HepG2 (cell line): ENCODE results near the gene PPAT. TPM values are rescaled to one million over a fixed set of nuclear protein-coding genes. Genes with fewer than 3 reads are reported as not detected.
A peak's percentile ranks its signal among the peaks of the same experiment; 100 is the strongest.

Experiments used
- ATAC-seq: fragments of 200-7000 bp; cut with Tn5 transposase; 3 replicates; pipeline ENCODE4 v1.9.1; 2020; ENCODE audit warnings: mild to moderate bottlenecking, moderate library complexity
- BruUV-seq: library from RNA; stranded (reverse); fragments of 400-500 nt; replicated peaks from 2 replicates; lab custom pipeline; 2021; lab: Mats Ljungman, UMichigan
- CTCF ChIA-PET: fragments of 300-600 bp; formaldehyde crosslinking; extraction: SDS; loops from one replicate; lab custom pipeline; 2021; ENCODE audit warnings: low total read pairs, inconsistent platforms, low intra/inter-chr PET ratio; lab: Yijun Ruan, JAX
- POLR2A ChIA-PET: fragments of 350-600 bp; sonication (Branson Sonifier 250); formaldehyde crosslinking; loops from one replicate; lab custom pipeline; 2020; ENCODE audit warnings: antibody characterized with exemption, inconsistent platforms; lab: Yijun Ruan, JAX
- DNase-seq: peaks from one replicate; pipeline ENCODE4 v3.0.0-alpha.2; 2015; ENCODE audit warnings: low spot score
- FAIRE-seq: peaks from 3 replicates; lab custom pipeline; 2011; peaks lifted over from hg19 to GRCh38; lab: Jason Lieb, UNC
- H2AFZ ChIP-seq: one replicate; pipeline ENCODE4 v1.6.1; 2011; ENCODE audit warnings: low read length, inconsistent platforms
- H3K27ac ChIP-seq: fragments of 300-600 bp; 3 replicates; pipeline ENCODE4 v1.8.0; 2011; ENCODE audit warnings: mixed run types, mild to moderate bottlenecking, mixed read lengths, low read length, inconsistent platforms; ENCODE audit not compliant: insufficient read depth; ENCODE audit errors: extremely low read length
- H3K27me3 ChIP-seq, 2 experiments: fragments of 200-600 bp in 1 of 2; 2 replicates in 1 of 2; 3 replicates in 1 of 2; pipeline versions ENCODE4 v1.6.0 to v1.8.0; 2011; ENCODE audit warnings: low read length in 2 of 2, mild to moderate bottlenecking in 2 of 2, moderate library complexity in 2 of 2, inconsistent platforms in 1 of 2; ENCODE audit not compliant: insufficient read depth in 2 of 2, control insufficient read depth in 1 of 2
- H3K36me3 ChIP-seq, 2 experiments: fragments of 200-600 bp in 1 of 2; replicated peaks in 1 of 2; 2 replicates in 1 of 2; 3 replicates in 1 of 2; pipeline versions ENCODE4 v1.5.1 to v1.8.0; 2011; ENCODE audit warnings: low read length in 2 of 2, inconsistent platforms in 1 of 2; ENCODE audit not compliant: insufficient read depth in 2 of 2, control insufficient read depth in 1 of 2
- H3K4me1 ChIP-seq: 2 replicates; pipeline ENCODE4 v1.5.1; 2012; ENCODE audit warnings: low read length, inconsistent platforms; ENCODE audit not compliant: insufficient read depth
- H3K4me2 ChIP-seq: 2 replicates; pipeline ENCODE4 v1.6.0; 2011; ENCODE audit warnings: low read depth, low read length, inconsistent platforms
- H3K4me3 ChIP-seq, 3 experiments: fragments of 200-600 bp in 1 of 3; sonication (generic), shearing (Covaris generic) in 1 of 3; replicated peaks in 1 of 3; 2 replicates each; pipeline ENCODE4 v1.5.1; 2011 to 2016; ENCODE audit warnings: low read length in 3 of 3, inconsistent platforms in 2 of 3, low read depth in 2 of 3, mild to moderate bottlenecking in 2 of 3, control low read depth in 1 of 3, mixed read lengths in 1 of 3; ENCODE audit not compliant: insufficient read depth in 1 of 3
- H3K79me2 ChIP-seq: one replicate; pipeline ENCODE4 v1.6.1; 2011; ENCODE audit warnings: low read length, inconsistent platforms; ENCODE audit not compliant: insufficient read depth
- H3K9ac ChIP-seq: 2 replicates; pipeline ENCODE4 v1.6.0; 2011; ENCODE audit warnings: mild to moderate bottlenecking, low read depth, low read length, inconsistent platforms; ENCODE audit not compliant: insufficient read depth
- H3K9me3 ChIP-seq: 2 replicates; pipeline ENCODE4 v1.5.1; 2012; ENCODE audit warnings: mild to moderate bottlenecking, low read length
- H4K20me1 ChIP-seq: 2 replicates; pipeline ENCODE4 v1.6.0; 2011; ENCODE audit warnings: inconsistent platforms, mild to moderate bottlenecking, low read length, moderate library complexity; ENCODE audit not compliant: insufficient read depth
- CEBPG ChIP-seq: IDR thresholded peaks from 2 replicates; pipeline ENCODE4 v1.6.1; 2016
- CSRNP1 ChIP-seq: sonication (generic); formaldehyde crosslinking; IDR thresholded peaks from 2 replicates; pipeline ENCODE4 v1.8.1; 2023; ENCODE audit warnings: mild to moderate bottlenecking, missing genetic modification reagents
- HHEX ChIP-seq: IDR thresholded peaks from 2 replicates; pipeline ENCODE4 v1.6.1; 2016; ENCODE audit warnings: control low read depth
- ZNF235 ChIP-seq: sonication (generic); formaldehyde crosslinking; IDR thresholded peaks from 2 replicates; pipeline ENCODE4 v1.8.1; 2023; ENCODE audit warnings: mild to moderate bottlenecking, missing genetic modification reagents, borderline replicate concordance
- ZNF660 ChIP-seq: sonication (generic); formaldehyde crosslinking; IDR thresholded peaks from 2 replicates; pipeline ENCODE4 v1.5.1; 2020; ENCODE audit warnings: mild to moderate bottlenecking, low read depth, missing genetic modification reagents, borderline replicate concordance
- ZNF782 ChIP-seq: sonication (generic); formaldehyde crosslinking; IDR thresholded peaks from 2 replicates; pipeline ENCODE4 v1.4.0; 2020; ENCODE audit warnings: missing genetic modification reagents, mild to moderate bottlenecking, borderline replicate concordance
- WGBS: methylation state at CpG from one replicate; pipeline ENCODE4 v1.1.6; 2017; ENCODE audit warnings: low lambda C conversion rate; 5-methylcytosine and 5-hydroxymethylcytosine counted together
- in situ Hi-C: cut with HindIII; loops from 2 replicates; pipeline ENCODE4 v1.10.0; 2017; ENCODE audit warnings: low pct_unique_long_range_greater_than_20kb; ENCODE audit not compliant: extremely low pct_ligation_motif_present
- intact Hi-C: fragments of 100-400 bp; cut with micrococcal nuclease; formaldehyde crosslinking; loops from one replicate; pipeline ENCODE4 v1.10.0; 2022; ENCODE audit not compliant: unreplicated experiment
- polyA plus RNA-seq, 8 experiments: library from polyadenylated mRNA; depleted of rRNA in 3 of 8; stranded (reverse) in 7 of 8; unstranded in 1 of 8; fragments of >200 nt; fragmentation: Illumina TruSeq in 4 of 8; extraction: Trizol in 4 of 8; gene quantifications; 2 replicates each; pipeline versions ENCODE4 v1.2.1 to v1.2.3, GENCODE V29; 2011 to 2016; ENCODE audit warnings: low read depth in 4 of 8, missing spikeins in 1 of 8, mixed read lengths in 1 of 8; ENCODE audit not compliant: insufficient read depth in 1 of 8
- total RNA-seq, 5 experiments: library from RNA; depleted of rRNA; stranded (reverse); fragments of >200 nt; fragmentation: Illumina TruSeq; extraction: Trizol; gene quantifications; 2 replicates each; pipeline ENCODE4 v1.2.3, GENCODE V29; 2016; ENCODE audit warnings: low read depth in 1 of 5

PPAT gene
- total and polyA plus RNA-seq, 2 of the 13 experiments (the other 11 are each of a cell fraction or from before 2014, with no cell fraction given): 16.9 to 62.6 TPM

DNA sequence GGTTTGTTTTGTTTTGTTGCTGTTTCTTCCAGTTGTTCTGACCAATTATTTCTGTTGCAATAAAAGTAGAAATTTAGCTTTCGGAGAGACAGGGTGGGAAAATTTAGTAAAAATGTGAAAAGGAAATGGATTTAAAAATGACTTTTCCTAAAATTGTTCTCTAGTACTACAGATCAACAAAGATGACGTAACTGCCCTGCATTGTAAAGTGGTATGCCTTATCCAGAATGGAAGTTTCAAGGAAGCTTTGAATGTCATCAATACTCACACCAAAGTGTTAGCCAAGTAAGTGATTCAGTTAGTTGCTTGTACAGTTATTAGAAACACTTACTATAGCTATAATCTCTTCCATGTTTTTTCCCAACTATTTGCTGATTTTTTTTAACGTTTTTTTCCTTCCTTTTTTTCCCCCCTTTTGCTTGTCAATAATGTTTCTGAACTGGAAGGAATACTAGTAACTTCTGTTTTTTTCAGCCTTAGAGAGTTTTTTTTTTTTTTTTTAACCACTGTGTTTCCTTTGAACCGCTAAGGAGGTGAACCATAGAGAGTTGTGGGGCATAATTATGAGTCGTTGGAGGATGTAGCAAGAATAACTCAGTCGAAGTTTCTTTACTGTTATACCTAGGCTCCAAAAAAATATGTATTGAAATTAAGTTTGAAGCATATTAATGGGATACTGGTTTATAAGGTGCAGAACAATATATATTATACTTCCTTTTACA is 34.2 kb upstream of the PPAT start:
- H3K4me1 ChIP-seq: peaks cover 25% of the 10 kb centered on the region
- WGBS: 81% methylated on average over 6 of the region's 6 CpGs
- H3K9ac ChIP-seq: 0 out of 2 replicates have a peak overlapping the region, but pooled peaks have one; percentile 98
- POLR2A ChIA-PET: interaction anchor here (2.8 kb wide), 1 partner anchor 35 kb away, joined by 29 read pairs; the partner anchor contains the start of genes PAICS and PPAT
- no peak for TF ChIP-seq CSRNP1 (CRISPR knock-in tag)
- TF ChIP-seq ZNF660: no peak
- TF ChIP-seq HHEX (CRISPR knock-in tag): no peak
- TF ChIP-seq ZNF235 (CRISPR knock-in tag): no peak
- peak; percentile 32; the same call in 1 of the 2 replicates for TF ChIP-seq CEBPG (CRISPR knock-in tag)
- TF ChIP-seq ZNF782 (CRISPR knock-in tag): no peak
- no peaks in the 10 kb centered on the region; a peak in 1 of 5 replicates for H3K27me3 ChIP-seq
- in situ Hi-C loops: no loop called here
- intact Hi-C loops: loop anchor here (5.0 kb wide), 1 partner anchor 42 kb away; no protein-coding TSS in a partner anchor
- peaks cover 60% of the 10 kb centered on the region for H3K79me2 ChIP-seq
- no TSS peak for BruUV-seq
- peaks cover 18% of the 10 kb centered on the region for H4K20me1 ChIP-seq
- CTCF ChIA-PET: no interaction called here
- H3K27ac ChIP-seq: no peak overlapping the region
- H3K36me3 ChIP-seq: peaks cover 8 to 38% of the 10 kb centered on the region in 2 experiments
- H2AFZ ChIP-seq: no peak overlapping the region
- DNase-seq: no peak
- no peak for FAIRE-seq
- H3K9me3 ChIP-seq: no peaks in the 10 kb centered on the region
- peak overlapping the region in 2 of 3 experiments; percentile 79 to 83; a peak in 3 of 6 replicates for H3K4me3 ChIP-seq
- no peak for ATAC-seq
- peak overlapping the region; percentile 90 for H3K4me2 ChIP-seq
